ENCODE data around the gene RPL39.

DNA sequence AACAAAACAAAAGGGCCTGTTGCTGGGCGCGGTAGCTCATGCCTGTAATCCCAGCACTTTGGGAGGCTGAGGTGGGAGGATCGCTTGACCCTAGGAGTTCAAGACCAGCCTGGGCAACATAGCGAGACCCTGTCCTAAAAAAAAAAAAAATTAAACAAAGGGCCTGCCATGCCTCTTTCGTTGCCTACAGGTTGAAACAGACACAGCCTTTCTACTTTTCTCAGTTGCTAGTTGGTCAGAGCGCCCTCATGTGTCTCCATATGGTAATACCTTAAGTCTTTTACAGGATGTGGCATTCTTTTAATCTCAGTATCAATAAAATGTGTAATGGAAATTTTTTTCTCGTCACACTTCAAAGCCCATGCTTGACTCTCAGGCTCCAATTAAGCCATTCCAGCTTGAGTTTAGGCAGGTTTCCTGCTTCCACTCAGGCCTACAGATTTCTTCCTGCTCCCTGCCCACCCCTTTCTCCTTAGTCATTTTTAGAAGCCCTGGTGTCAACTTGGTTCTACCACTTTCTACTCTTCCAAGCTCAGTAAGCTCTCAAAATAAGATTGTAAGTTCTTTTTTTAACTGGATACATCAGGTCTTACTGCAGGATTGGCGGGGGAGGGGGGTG lies 37.7 kb downstream of the RPL39 start:
- TF ChIP-seq MAX (IDR thresholded peaks at IDR 0.05) (no peak), CTCF (IDR thresholded peaks at IDR 0.05 in 2 of 3, conservative IDR thresholded peaks at IDR 0.05 in 1 of 3; ENCODE audit: borderline replicate concordance in 1 of 3, insufficient read depth in 1 of 3, low read depth in 2 of 3, low read length in 2 of 3) (peak; percentile 45 to 53 (median 48); a peak in 5 of 6 replicates), RAD21 (IDR thresholded peaks at IDR 0.05; ENCODE audit: low read depth) (peak; percentile 52), POLR2AphosphoS5 (IDR thresholded peaks at IDR 0.05; ENCODE audit: low read depth, low read length) (no peak), ZBTB33 (IDR thresholded peaks at IDR 0.05; ENCODE audit: extremely low read depth, insufficient replicate concordance, low read length) (no peak), ZFX (IDR thresholded peaks at IDR 0.05) (no peak)
